Sigmoid colon (tissue), 4 donors: ENCODE measurements around the gene HOPX.

Experiments
- EP300 ChIP-seq, 4 donors: sonication (generic); formaldehyde crosslinking; IDR thresholded peaks; one replicate each; pipeline ENCODE4 v1.6.1; 2017; ENCODE audit warnings: antibody characterized with exemption in 4 of 4
- POLR2A ChIP-seq, 2 donors: fragments of 450-650 bp; IDR thresholded peaks; one replicate each; pipeline ENCODE4 v1.6.1; 2016; ENCODE audit warnings: antibody characterized with exemption in 2 of 2, mild to moderate bottlenecking in 2 of 2, moderate library complexity in 2 of 2
- POLR2AphosphoS5 ChIP-seq, 4 donors: sonication (generic); formaldehyde crosslinking; IDR thresholded peaks; one replicate each; pipeline ENCODE4 v1.6.1; 2017; ENCODE audit warnings: antibody characterized with exemption in 4 of 4
- TF ChIP-seq, protein P1 (sequence below), 4 experiments: fragments of 450-650 bp in 3 of 4; fragments of 200-600 bp in 1 of 4; IDR thresholded peaks; one replicate each; pipeline ENCODE4 v1.5.1; 2016 to 2019; ENCODE audit warnings: antibody characterized with exemption in 4 of 4, mild to moderate bottlenecking in 3 of 4, moderate library complexity in 2 of 4

DNA sequence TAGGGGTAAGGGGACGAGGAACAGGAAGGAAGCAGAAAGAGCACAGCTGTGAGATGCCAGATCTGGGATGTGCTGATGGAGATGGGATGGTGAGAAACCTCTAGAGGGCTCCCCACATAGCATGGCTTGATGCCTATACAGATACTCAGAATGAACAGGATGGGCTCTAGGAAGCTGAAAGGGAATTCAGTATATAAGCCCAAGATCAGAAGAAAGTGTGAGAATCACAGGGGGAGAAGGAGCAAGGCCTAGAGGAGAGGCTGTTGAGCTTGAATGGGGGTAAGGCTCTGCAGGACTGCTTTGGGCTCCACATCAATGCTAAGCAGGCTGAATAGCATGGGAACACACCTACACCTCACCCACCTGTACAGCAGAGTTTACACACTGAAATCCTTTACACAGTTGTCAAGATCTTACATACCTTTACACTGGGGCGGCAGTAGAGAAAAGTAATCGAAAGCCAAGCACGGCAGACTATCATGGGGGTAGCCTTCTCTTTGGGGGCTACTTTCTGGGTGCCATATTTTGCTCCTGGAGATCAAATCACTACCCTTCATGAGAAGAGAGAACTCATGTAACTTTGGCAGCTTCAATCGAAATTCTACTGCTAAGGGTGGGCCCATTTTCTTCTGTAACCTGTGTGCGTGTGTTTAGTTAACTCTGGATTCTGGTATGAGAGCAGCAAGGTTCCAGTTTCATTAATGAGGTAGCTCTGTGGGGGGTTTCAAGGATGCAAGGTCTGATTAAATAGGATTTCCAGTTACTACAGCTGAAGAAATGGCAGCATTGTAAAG lies 30.6 kb downstream of the HOPX start:
- TF ChIP-seq, protein P1, sequence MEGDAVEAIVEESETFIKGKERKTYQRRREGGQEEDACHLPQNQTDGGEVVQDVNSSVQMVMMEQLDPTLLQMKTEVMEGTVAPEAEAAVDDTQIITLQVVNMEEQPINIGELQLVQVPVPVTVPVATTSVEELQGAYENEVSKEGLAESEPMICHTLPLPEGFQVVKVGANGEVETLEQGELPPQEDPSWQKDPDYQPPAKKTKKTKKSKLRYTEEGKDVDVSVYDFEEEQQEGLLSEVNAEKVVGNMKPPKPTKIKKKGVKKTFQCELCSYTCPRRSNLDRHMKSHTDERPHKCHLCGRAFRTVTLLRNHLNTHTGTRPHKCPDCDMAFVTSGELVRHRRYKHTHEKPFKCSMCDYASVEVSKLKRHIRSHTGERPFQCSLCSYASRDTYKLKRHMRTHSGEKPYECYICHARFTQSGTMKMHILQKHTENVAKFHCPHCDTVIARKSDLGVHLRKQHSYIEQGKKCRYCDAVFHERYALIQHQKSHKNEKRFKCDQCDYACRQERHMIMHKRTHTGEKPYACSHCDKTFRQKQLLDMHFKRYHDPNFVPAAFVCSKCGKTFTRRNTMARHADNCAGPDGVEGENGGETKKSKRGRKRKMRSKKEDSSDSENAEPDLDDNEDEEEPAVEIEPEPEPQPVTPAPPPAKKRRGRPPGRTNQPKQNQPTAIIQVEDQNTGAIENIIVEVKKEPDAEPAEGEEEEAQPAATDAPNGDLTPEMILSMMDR (IDR thresholded peaks at IDR 0.05), result no peak
- TF ChIP-seq POLR2AphosphoS5 (IDR thresholded peaks at IDR 0.05) (no peak), POLR2A (IDR thresholded peaks at IDR 0.05) (no peak), EP300 (IDR thresholded peaks at IDR 0.05) (no peak)
